Osteoblast (primary cell): ENCODE data around the gene PIWIL4. TPM values are rescaled to one million over a fixed set of nuclear protein-coding genes. Genes with fewer than 3 reads are reported as not detected.

ENCODE experiments used
- DNase-seq: peaks from one replicate; pipeline ENCODE4 v3.0.0; 2011; ENCODE audit warnings: low spot score, mixed read lengths; ENCODE audit not compliant: insufficient read length; ENCODE audit errors: missing footprints
- H2AFZ ChIP-seq: 2 replicates; pipeline ENCODE4 v1.6.0; 2011; ENCODE audit warnings: mild to moderate bottlenecking, low read length
- H3K27ac ChIP-seq: 2 replicates; pipeline ENCODE4 v1.5.1; 2011; ENCODE audit warnings: mild to moderate bottlenecking, low read depth, low read length, moderate library complexity
- H3K27me3 ChIP-seq: 2 replicates; pipeline ENCODE4 v1.6.0; 2012; ENCODE audit warnings: mild to moderate bottlenecking, control low read depth, inconsistent platforms, low read length, moderate library complexity; ENCODE audit not compliant: insufficient read depth
- H3K36me3 ChIP-seq: 2 replicates; pipeline ENCODE4 v1.5.1; 2011; ENCODE audit warnings: mild to moderate bottlenecking, low read length, control low read depth, moderate library complexity; ENCODE audit not compliant: insufficient read depth
- H3K4me1 ChIP-seq: 2 replicates; pipeline ENCODE4 v1.5.1; 2011; ENCODE audit warnings: mild to moderate bottlenecking, low read length, control low read depth, moderate library complexity; ENCODE audit not compliant: insufficient read depth
- H3K4me2 ChIP-seq: 2 replicates; pipeline ENCODE4 v1.6.0; 2011; ENCODE audit warnings: mild to moderate bottlenecking, low read length; ENCODE audit not compliant: insufficient read depth
- H3K4me3 ChIP-seq: fragments of 200-600 bp; sonication (generic); 3 replicates; pipeline ENCODE4 v1.5.1; 2012; ENCODE audit warnings: mild to moderate bottlenecking, low read length, inconsistent platforms; ENCODE audit not compliant: insufficient read depth
- H3K79me2 ChIP-seq: 2 replicates; pipeline ENCODE4 v1.6.0; 2012; ENCODE audit warnings: mild to moderate bottlenecking, low read length, control low read depth, inconsistent platforms; ENCODE audit not compliant: insufficient read depth
- H3K9me3 ChIP-seq: 2 replicates; pipeline ENCODE4 v1.5.1; 2011; ENCODE audit warnings: low read depth, low read length, control low read depth
- H4K20me1 ChIP-seq: 2 replicates; pipeline ENCODE4 v1.6.0; 2012; ENCODE audit warnings: mild to moderate bottlenecking, low read length, control low read depth; ENCODE audit not compliant: insufficient read depth
- total RNA-seq: library from RNA; depleted of rRNA; stranded (reverse); fragments of >200 nt; gene quantifications from 2 replicates; pipeline ENCODE4 v1.2.3, GENCODE V29; 2012
- TF ChIP-seq, protein P1 (sequence below): IDR thresholded peaks from 2 replicates; pipeline ENCODE4 v1.5.1; 2011; ENCODE audit warnings: mild to moderate bottlenecking, low read depth, low read length, moderate library complexity; ENCODE audit errors: extremely low read depth

PIWIL4 gene
- total RNA-seq, 1 donor: 1.8 TPM

DNA sequence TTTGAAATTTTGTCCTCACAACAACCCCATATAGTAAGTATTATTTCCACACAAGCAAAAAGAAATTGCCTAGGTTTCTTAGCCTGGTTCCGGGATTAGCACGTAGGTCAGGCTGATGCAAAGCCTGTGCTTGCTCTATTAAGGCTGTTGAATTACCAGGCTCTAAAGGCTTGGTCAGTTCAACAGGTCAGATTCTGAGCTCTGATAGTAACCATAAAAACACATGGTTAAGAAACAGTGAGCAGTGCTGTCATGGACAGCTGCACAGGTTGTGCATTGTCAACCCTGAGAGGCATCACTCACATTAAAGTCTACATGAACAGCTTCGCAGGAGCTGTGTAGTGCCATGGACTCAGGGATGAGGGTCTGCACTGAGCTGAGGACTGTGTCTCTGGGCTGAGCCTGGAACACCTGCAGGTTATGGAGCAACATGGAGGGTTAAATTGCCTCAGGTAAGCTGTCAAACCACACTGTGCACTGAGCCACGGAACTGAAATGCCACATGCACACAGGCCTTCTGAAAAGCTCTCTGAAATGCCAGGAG, 98.0 kb downstream of the PIWIL4 start:
- Histone ChIP-seq H3K27me3 (peaks cover 11% of the 10 kb centered on the region), H2AFZ (no peak overlapping the region), H3K4me1 (no peaks in the 10 kb centered on the region), H3K9me3 (no peaks in the 10 kb centered on the region), H3K4me3 (no peak overlapping the region), H3K79me2 (no peaks in the 10 kb centered on the region), H3K4me2 (no peak overlapping the region), H4K20me1 (no peaks in the 10 kb centered on the region), H3K27ac (no peak overlapping the region), H3K36me3 (no peaks in the 10 kb centered on the region)
- DNase-seq: no peak
- TF ChIP-seq, protein P1, sequence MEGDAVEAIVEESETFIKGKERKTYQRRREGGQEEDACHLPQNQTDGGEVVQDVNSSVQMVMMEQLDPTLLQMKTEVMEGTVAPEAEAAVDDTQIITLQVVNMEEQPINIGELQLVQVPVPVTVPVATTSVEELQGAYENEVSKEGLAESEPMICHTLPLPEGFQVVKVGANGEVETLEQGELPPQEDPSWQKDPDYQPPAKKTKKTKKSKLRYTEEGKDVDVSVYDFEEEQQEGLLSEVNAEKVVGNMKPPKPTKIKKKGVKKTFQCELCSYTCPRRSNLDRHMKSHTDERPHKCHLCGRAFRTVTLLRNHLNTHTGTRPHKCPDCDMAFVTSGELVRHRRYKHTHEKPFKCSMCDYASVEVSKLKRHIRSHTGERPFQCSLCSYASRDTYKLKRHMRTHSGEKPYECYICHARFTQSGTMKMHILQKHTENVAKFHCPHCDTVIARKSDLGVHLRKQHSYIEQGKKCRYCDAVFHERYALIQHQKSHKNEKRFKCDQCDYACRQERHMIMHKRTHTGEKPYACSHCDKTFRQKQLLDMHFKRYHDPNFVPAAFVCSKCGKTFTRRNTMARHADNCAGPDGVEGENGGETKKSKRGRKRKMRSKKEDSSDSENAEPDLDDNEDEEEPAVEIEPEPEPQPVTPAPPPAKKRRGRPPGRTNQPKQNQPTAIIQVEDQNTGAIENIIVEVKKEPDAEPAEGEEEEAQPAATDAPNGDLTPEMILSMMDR: no peak

GRCh38 chr11:94666792-94667721, 99.9 kb downstream of the PIWIL4 start:
- Histone ChIP-seq H3K79me2 (no peaks in the 10 kb centered on the region), H2AFZ (no peak overlapping the region), H4K20me1 (no peaks in the 10 kb centered on the region), H3K36me3 (no peaks in the 10 kb centered on the region), H3K4me3 (no peak overlapping the region), H3K4me1 (no peaks in the 10 kb centered on the region), H3K27me3 (no peaks in the 10 kb centered on the region), H3K9me3 (no peaks in the 10 kb centered on the region), H3K27ac (no peak overlapping the region), H3K4me2 (no peak overlapping the region)
- no peak for DNase-seq
- TF ChIP-seq, protein P1: no peak

- H4K20me1 ChIP-seq: no peaks in the 10 kb centered on the region
- H3K4me2 ChIP-seq: no peak overlapping the region
- no peaks in the 10 kb centered on the region for H3K9me3 ChIP-seq
- TF ChIP-seq, protein P1: no peak
- no peak overlapping the region for H3K27ac ChIP-seq
- H2AFZ ChIP-seq: no peak overlapping the region
- no peaks in the 10 kb centered on the region for H3K79me2 ChIP-seq
- DNase-seq: no peak
- H3K4me3 ChIP-seq: no peak overlapping the region
- H3K27me3 ChIP-seq: no peaks in the 10 kb centered on the region
- H3K36me3 ChIP-seq: no peaks in the 10 kb centered on the region
- H3K4me1 ChIP-seq: no peaks in the 10 kb centered on the region
Observed at GRCh38 chr11:94668212-94668793, 101.1 kb downstream of the PIWIL4 start.

DNA sequence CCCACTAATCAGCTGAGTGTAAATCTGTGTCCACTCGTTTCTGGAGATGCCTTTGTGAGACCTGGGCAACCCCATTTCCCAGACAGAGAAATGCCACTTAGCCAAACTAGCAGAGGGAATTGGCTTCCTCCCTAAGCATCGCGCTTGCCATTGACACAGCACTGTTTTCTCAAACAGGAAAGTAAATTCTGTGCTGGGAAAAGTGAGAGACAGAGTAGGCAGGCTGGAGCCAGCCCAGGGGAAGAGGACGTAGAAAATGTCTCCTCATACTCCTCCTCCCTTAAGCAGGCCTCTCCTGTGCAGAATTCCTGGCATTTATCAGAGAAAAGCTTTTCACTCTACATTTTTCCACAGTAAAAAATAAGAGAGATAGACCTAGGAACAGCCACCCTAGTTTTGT, 101.9 kb downstream of the PIWIL4 start:
- DNase-seq: no peak
- Histone ChIP-seq H2AFZ (no peak overlapping the region), H3K4me1 (no peaks in the 10 kb centered on the region), H3K27ac (no peak overlapping the region), H3K27me3 (no peaks in the 10 kb centered on the region), H3K4me2 (no peak overlapping the region), H4K20me1 (no peaks in the 10 kb centered on the region), H3K9me3 (no peaks in the 10 kb centered on the region), H3K79me2 (no peaks in the 10 kb centered on the region), H3K4me3 (no peak overlapping the region), H3K36me3 (no peaks in the 10 kb centered on the region)
- TF ChIP-seq, protein P1: no peak
